ENCODE results near the gene FBN1. TPM values are rescaled to one million over a fixed set of nuclear protein-coding genes. Genes with fewer than 3 reads are reported as not detected.

FBN1 gene
- total and polyA plus RNA-seq, 2 donors (not counting 3 experiments of a cell fraction or from before 2014, with no cell fraction given): 107 to 111 TPM

DNA sequence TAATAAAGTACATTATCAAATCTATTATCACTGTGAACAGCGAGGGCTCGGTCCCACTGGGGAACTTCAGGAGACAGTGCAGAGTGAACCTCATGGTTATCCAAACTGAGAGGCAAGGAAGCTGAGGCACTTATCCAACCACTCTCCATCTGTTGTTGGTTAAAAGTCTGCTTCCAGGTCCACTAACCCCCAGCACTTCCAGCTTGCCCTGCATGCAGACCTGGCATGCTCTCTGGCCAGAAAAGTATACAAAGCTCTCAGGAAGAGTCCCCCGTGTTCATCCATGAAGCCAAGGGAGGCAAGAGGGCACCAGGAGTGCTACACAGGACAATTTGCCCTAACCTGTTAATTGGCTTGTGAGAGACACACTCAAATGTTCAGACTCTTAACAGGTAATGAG, 36.0 kb downstream of the FBN1 start:
- no peak overlapping the region for H3K27ac ChIP-seq (ENCODE audit: insufficient read depth, low read depth, low read length)
- H3K4me3 ChIP-seq (replicated peaks in 1 of 3; ENCODE audit: insufficient read depth in 1 of 3, low read depth in 1 of 3, low read length in 3 of 3): no peak overlapping the region
- no TSS peak for BruUV-seq (replicated peaks)
- no peaks in the 10 kb centered on the region for H3K79me2 ChIP-seq (ENCODE audit: control insufficient read depth, insufficient read depth, low read length)
- POLR2A ChIA-PET: no interaction called here
- H3K9me1 ChIP-seq (replicated peaks; ENCODE audit: control insufficient read depth, extremely low read depth, insufficient read depth, low read length): no peaks in the 10 kb centered on the region
- DNase-seq (ENCODE audit: low read depth, low spot score) (no peak), FAIRE-seq (no peak)
- CTCF ChIA-PET: interaction anchor here (1.3 kb wide), 1 partner anchor 9 kb away, joined by 3 read pairs; no protein-coding TSS in a partner anchor
- H3K9me3 ChIP-seq (replicated peaks; ENCODE audit: control insufficient read depth, insufficient read depth, low read length): no peaks in the 10 kb centered on the region
- dilution Hi-C loops (cut with MboI; ENCODE audit: extremely low pct_ligation_motif_present, low sequenced_read_pairs): no loop called here
- no peak overlapping the region for H2AFZ ChIP-seq (ENCODE audit: low read depth, low read length)
- no peaks in the 10 kb centered on the region for H3K27me3 ChIP-seq (ENCODE audit: control insufficient read depth in 2 of 2, insufficient read depth in 2 of 2, low read length in 2 of 2)
- intact Hi-C loops (cut with micrococcal nuclease): no loop called here
- H4K20me1 ChIP-seq (replicated peaks; ENCODE audit: control insufficient read depth, extremely low read depth, insufficient read depth, low read length): no peaks in the 10 kb centered on the region
- H3K4me2 ChIP-seq (ENCODE audit: insufficient read depth, low read length): no peak overlapping the region
- no peaks in the 10 kb centered on the region for H3K4me1 ChIP-seq (ENCODE audit: control insufficient read depth, extremely low read depth, insufficient read depth, low read length)
- TF ChIP-seq EZH2 (IDR thresholded peaks at IDR 0.05; ENCODE audit: borderline replicate concordance, low read depth, low read length, severe bottlenecking) (no peak), POLR2AphosphoS5 (IDR thresholded peaks at IDR 0.05; ENCODE audit: insufficient read depth, low read depth, low read length) (no peak), FOS (IDR thresholded peaks at IDR 0.05; ENCODE audit: borderline replicate concordance, insufficient read depth, low read length) (no peak), GATA2 (IDR thresholded peaks at IDR 0.05; ENCODE audit: insufficient read depth, insufficient read length, low read depth, low read length) (no peak), JUN (IDR thresholded peaks at IDR 0.05; ENCODE audit: borderline replicate concordance, insufficient read depth, insufficient read length, low read depth) (no peak), POLR2A (IDR thresholded peaks at IDR 0.05; ENCODE audit: low read depth, low read length) (no peak), MYC (IDR thresholded peaks at IDR 0.05; ENCODE audit: low read depth, low read length) (no peak)
- TF ChIP-seq, protein P1, sequence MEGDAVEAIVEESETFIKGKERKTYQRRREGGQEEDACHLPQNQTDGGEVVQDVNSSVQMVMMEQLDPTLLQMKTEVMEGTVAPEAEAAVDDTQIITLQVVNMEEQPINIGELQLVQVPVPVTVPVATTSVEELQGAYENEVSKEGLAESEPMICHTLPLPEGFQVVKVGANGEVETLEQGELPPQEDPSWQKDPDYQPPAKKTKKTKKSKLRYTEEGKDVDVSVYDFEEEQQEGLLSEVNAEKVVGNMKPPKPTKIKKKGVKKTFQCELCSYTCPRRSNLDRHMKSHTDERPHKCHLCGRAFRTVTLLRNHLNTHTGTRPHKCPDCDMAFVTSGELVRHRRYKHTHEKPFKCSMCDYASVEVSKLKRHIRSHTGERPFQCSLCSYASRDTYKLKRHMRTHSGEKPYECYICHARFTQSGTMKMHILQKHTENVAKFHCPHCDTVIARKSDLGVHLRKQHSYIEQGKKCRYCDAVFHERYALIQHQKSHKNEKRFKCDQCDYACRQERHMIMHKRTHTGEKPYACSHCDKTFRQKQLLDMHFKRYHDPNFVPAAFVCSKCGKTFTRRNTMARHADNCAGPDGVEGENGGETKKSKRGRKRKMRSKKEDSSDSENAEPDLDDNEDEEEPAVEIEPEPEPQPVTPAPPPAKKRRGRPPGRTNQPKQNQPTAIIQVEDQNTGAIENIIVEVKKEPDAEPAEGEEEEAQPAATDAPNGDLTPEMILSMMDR (IDR thresholded peaks at IDR 0.05; ENCODE audit: extremely low read depth in 1 of 2, insufficient read depth in 1 of 2, low read depth in 1 of 2, low read length in 2 of 2): no peak
- TF ChIP-seq, protein P2, sequence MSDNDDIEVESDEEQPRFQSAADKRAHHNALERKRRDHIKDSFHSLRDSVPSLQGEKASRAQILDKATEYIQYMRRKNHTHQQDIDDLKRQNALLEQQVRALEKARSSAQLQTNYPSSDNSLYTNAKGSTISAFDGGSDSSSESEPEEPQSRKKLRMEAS (IDR thresholded peaks at IDR 0.05; ENCODE audit: insufficient read depth, insufficient read length): no peak
- H3K36me3 ChIP-seq (ENCODE audit: control insufficient read depth in 2 of 2, extremely low read depth in 1 of 2, insufficient read depth in 2 of 2, low read length in 2 of 2): peaks cover 3 to 4% of the 10 kb centered on the region in 2 experiments
- H3K9ac ChIP-seq (replicated peaks; ENCODE audit: extremely low read depth, insufficient read depth, low read length): no peak overlapping the region

Measured in endothelial cell of umbilical vein (primary cell).